ENCODE results near the gene CCDC167.

The CCDC167 gene

GRCh38 chr6:37499433-37500293, at the start of gene CCDC167:
CCDC167 (minus strand) TSS chr6:37499893; CDS start chr6:37499863, 30 bp downstream.
- peak; percentile 97 to 98 for DNase-seq

GRCh38 chr6:37549154-37549553, 49.5 kb upstream of the CCDC167 start:
- DNase-seq = no peak

- DNase-seq = no peak
These were observed 48.5 kb upstream of the CCDC167 start for GRCh38 chr6:37548067-37548674.

GRCh38 chr6:37547564-37548061, 47.9 kb upstream of the CCDC167 start:
- peak; percentile 14 to 36 for DNase-seq

GRCh38 chr6:37546141-37546871, 46.6 kb upstream of the CCDC167 start:
- no peak for DNase-seq

GRCh38 chr6:37544530-37544929, 44.8 kb upstream of the CCDC167 start:
- DNase-seq = no peak

GRCh38 chr6:37543361-37543760, 43.7 kb upstream of the CCDC167 start:
- DNase-seq = no peak

GRCh38 chr6:37541346-37541745, 41.7 kb upstream of the CCDC167 start:
- no peak for DNase-seq

- DNase-seq = no peak
These were observed 40.7 kb upstream of the CCDC167 start for GRCh38 chr6:37540390-37540789.

GRCh38 chr6:37540029-37540352, 40.3 kb upstream of the CCDC167 start:
- DNase-seq = no peak

- no peak for DNase-seq
These were observed 39.7 kb upstream of the CCDC167 start for GRCh38 chr6:37539171-37540028.

GRCh38 chr6:37538107-37538506, 38.4 kb upstream of the CCDC167 start:
- no peak for DNase-seq

- no peak for DNase-seq
These were observed 37.9 kb upstream of the CCDC167 start for GRCh38 chr6:37537548-37537947.

- no peak for DNase-seq
These were observed 36.9 kb upstream of the CCDC167 start for GRCh38 chr6:37536491-37537190.

- peak in 1 of 2 donors; percentile 21 for DNase-seq
These were observed 36.2 kb upstream of the CCDC167 start for GRCh38 chr6:37535759-37536490.

- DNase-seq = no peak
These were observed 35.7 kb upstream of the CCDC167 start for GRCh38 chr6:37535428-37535758.

GRCh38 chr6:37534893-37535292, 35.2 kb upstream of the CCDC167 start:
- no peak for DNase-seq

GRCh38 chr6:37532122-37532521, 32.4 kb upstream of the CCDC167 start:
- DNase-seq = no peak

- no peak for DNase-seq
These were observed 31.8 kb upstream of the CCDC167 start for GRCh38 chr6:37531437-37532036.

- DNase-seq = no peak
These were observed 31.3 kb upstream of the CCDC167 start for GRCh38 chr6:37531026-37531425.

GRCh38 chr6:37530297-37530696, 30.6 kb upstream of the CCDC167 start:
- no peak for DNase-seq
